Choroid plexus epithelial cell (primary cell): Measurements from ENCODE around the gene OR7G2.

Experiments
- DNase-seq: peaks from one replicate; pipeline ENCODE4 v3.0.0-alpha.2; 2010; ENCODE audit warnings: low read depth
- H3K4me3 ChIP-seq: 2 replicates; pipeline ENCODE4 v1.5.1; 2011; ENCODE audit warnings: low read depth, mild to moderate bottlenecking, control low read depth, low read length, moderate library complexity
- CTCF ChIP-seq: conservative IDR thresholded peaks from 2 replicates; pipeline ENCODE4 v1.5.1; 2011; ENCODE audit warnings: low read depth, mild to moderate bottlenecking, control low read depth, inconsistent platforms, low read length, moderate library complexity

The OR7G2 gene

GRCh38 chr19:9146882-9147281 is 39.6 kb upstream of the OR7G2 start:
- TF ChIP-seq CTCF: no peak
- H3K4me3 ChIP-seq: no peak overlapping the region

GRCh38 chr19:9144920-9145319 is 37.6 kb upstream of the OR7G2 start:
- peak; percentile 17 for DNase-seq
- H3K4me3 ChIP-seq: no peak overlapping the region
- TF ChIP-seq CTCF: no peak

More at GRCh38 chr19:9146882-9147281, 39.6 kb upstream of the OR7G2 start:
- DNase-seq: no peak

GRCh38 chr19:9140159-9140874 is 33.0 kb upstream of the OR7G2 start, which contains the start of gene ZNF317:
TSS of gene ZNF317 (plus strand) at chr19:9140397. CDS start at chr19:9156017, 15,620 bp downstream.
- DNase-seq: peak; percentile 93
- peak within 1 kb of the TSS; percentile 99 for H3K4me3 ChIP-seq
- no peak for TF ChIP-seq CTCF

GRCh38 chr19:9139609-9140158 is 32.4 kb upstream of the OR7G2 start:
- no peak for TF ChIP-seq CTCF
- no peak for DNase-seq
- H3K4me3 ChIP-seq: peak overlapping the region; percentile 99

- no peak for TF ChIP-seq CTCF
- no peak for DNase-seq
- no peak overlapping the region for H3K4me3 ChIP-seq
Measured at GRCh38 chr19:9132422-9132821, 25.1 kb upstream of the OR7G2 start.

- H3K4me3 ChIP-seq: no peak overlapping the region
- no peak for DNase-seq
- no peak for TF ChIP-seq CTCF
Measured at GRCh38 chr19:9130965-9131364, 23.7 kb upstream of the OR7G2 start.

- peak; percentile 64 for DNase-seq
- no peak overlapping the region for H3K4me3 ChIP-seq
- no peak for TF ChIP-seq CTCF
Measured at GRCh38 chr19:9128171-9128570, 20.9 kb upstream of the OR7G2 start.
